Suprapubic skin (tissue), 3 donors: ENCODE results near the gene BAIAP2L1.
A peak's percentile ranks its signal among the peaks of the same experiment; 100 is the strongest.

Experiments
- POLR2A ChIP-seq, 2 donors: fragments of 450-650 bp; IDR thresholded peaks; one replicate each; pipeline ENCODE4 v1.6.1; 2017; ENCODE audit warnings: antibody characterized with exemption in 2 of 2, mild to moderate bottlenecking in 2 of 2, moderate library complexity in 2 of 2
- TF ChIP-seq, protein P1 (sequence below), 2 donors: fragments of 200-600 bp in 1 of 2; fragments of 450-650 bp in 1 of 2; sonication (generic) in 1 of 2; IDR thresholded peaks; one replicate each; pipeline ENCODE4 v1.5.1; 2016 to 2019; ENCODE audit warnings: antibody characterized with exemption in 2 of 2, mild to moderate bottlenecking in 1 of 2, moderate library complexity in 1 of 2

DNA sequence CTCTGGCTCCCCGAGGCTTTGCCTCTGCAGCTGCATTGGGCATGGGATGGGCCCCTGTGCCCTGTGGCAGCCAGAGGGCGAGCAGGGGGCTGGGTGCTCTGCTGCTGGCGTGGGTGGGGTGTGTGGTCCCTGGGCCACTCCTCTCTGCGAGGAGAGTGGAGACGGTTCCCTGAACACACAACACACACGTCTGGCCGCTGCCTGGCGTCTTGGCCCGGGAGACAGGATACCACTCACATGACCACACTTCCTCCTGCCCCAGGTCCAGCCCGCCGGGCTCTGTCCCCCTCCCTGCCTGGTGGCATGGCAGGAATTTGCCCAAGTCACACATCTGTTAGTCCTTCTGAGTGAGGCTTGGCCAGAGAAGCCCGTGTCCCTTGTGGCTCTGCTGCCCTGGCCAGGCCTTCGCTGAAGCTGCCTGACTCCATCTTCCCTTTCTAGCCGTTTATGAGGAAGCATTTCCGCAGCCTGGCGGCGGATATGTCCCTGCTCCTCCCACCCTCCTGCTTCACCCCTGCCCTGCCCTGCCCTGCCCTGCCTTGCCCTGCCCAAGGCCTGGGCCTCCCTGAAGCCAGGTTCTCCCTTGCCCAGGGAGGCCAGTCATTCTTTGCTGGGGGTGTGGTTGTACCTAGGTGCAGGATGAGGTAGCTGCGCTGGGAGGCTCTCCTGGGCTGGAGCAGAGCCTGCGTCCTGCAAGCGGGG, 116.4 kb downstream of the BAIAP2L1 start:
- TF ChIP-seq, protein P1, sequence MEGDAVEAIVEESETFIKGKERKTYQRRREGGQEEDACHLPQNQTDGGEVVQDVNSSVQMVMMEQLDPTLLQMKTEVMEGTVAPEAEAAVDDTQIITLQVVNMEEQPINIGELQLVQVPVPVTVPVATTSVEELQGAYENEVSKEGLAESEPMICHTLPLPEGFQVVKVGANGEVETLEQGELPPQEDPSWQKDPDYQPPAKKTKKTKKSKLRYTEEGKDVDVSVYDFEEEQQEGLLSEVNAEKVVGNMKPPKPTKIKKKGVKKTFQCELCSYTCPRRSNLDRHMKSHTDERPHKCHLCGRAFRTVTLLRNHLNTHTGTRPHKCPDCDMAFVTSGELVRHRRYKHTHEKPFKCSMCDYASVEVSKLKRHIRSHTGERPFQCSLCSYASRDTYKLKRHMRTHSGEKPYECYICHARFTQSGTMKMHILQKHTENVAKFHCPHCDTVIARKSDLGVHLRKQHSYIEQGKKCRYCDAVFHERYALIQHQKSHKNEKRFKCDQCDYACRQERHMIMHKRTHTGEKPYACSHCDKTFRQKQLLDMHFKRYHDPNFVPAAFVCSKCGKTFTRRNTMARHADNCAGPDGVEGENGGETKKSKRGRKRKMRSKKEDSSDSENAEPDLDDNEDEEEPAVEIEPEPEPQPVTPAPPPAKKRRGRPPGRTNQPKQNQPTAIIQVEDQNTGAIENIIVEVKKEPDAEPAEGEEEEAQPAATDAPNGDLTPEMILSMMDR (IDR thresholded peaks at IDR 0.05): no peak
- peak in 1 of 2 donors; percentile 31 for TF ChIP-seq POLR2A (IDR thresholded peaks at IDR 0.05)
